Trophoblast cell (in vitro differentiated cells and primary cell): ENCODE results near the gene PIGV. TPM values are rescaled to one million over a fixed set of nuclear protein-coding genes. Genes with fewer than 3 reads are reported as not detected.

Source experiments
- DNase-seq, 2 donors: peaks; one replicate each; pipeline ENCODE4 v3.0.0-alpha.2; 2016
- H2AFZ ChIP-seq: 2 replicates; pipeline ENCODE4 v1.6.1; 2013; ENCODE audit warnings: low read length, moderate library complexity, mild to moderate bottlenecking; ENCODE audit not compliant: insufficient read depth, poor library complexity
- H2AK5ac ChIP-seq: 2 replicates; pipeline ENCODE4 v1.6.1; 2013; ENCODE audit warnings: mild to moderate bottlenecking, low read length
- H2BK120ac ChIP-seq: 2 replicates; pipeline ENCODE4 v1.6.1; 2013; ENCODE audit warnings: low read length, mild to moderate bottlenecking, moderate library complexity; ENCODE audit not compliant: insufficient read depth, poor library complexity
- H2BK12ac ChIP-seq: 2 replicates; pipeline ENCODE4 v1.6.1; 2013; ENCODE audit warnings: mild to moderate bottlenecking, low read length, moderate library complexity
- H2BK5ac ChIP-seq: 2 replicates; pipeline ENCODE4 v1.6.1; 2013; ENCODE audit warnings: low read length, low read depth, moderate library complexity, mild to moderate bottlenecking; ENCODE audit not compliant: poor library complexity
- H3K14ac ChIP-seq: 2 replicates; pipeline ENCODE4 v1.6.1; 2013; ENCODE audit warnings: mild to moderate bottlenecking, low read length
- H3K18ac ChIP-seq: 2 replicates; pipeline ENCODE4 v1.6.1; 2013; ENCODE audit warnings: mild to moderate bottlenecking, low read length
- H3K23ac ChIP-seq: 2 replicates; pipeline ENCODE4 v1.6.1; 2013; ENCODE audit warnings: low read length
- H3K27ac ChIP-seq: 2 replicates; pipeline ENCODE4 v1.5.1; 2013; ENCODE audit warnings: low read depth, mild to moderate bottlenecking, inconsistent platforms, low read length, moderate library complexity
- H3K27me3 ChIP-seq: 2 replicates; pipeline ENCODE4 v1.6.1; 2013; ENCODE audit warnings: inconsistent platforms, mild to moderate bottlenecking, low read length, moderate library complexity; ENCODE audit not compliant: insufficient read depth
- H3K36me3 ChIP-seq, 2 experiments: 1 replicate in 1 of 2; 2 replicates in 1 of 2; pipeline ENCODE4 v1.6.1; 2013; ENCODE audit warnings: low read length in 2 of 2, mild to moderate bottlenecking in 2 of 2, moderate library complexity in 1 of 2; ENCODE audit not compliant: insufficient read depth in 2 of 2, control insufficient read depth in 1 of 2
- H3K4ac ChIP-seq: 2 replicates; pipeline ENCODE4 v1.6.1; 2013; ENCODE audit warnings: low read depth, mild to moderate bottlenecking, low read length, moderate library complexity
- H3K4me1 ChIP-seq, 2 experiments: 1 replicate in 1 of 2; 2 replicates in 1 of 2; pipeline ENCODE4 v1.6.1; 2013; ENCODE audit warnings: low read length in 2 of 2, mild to moderate bottlenecking in 2 of 2, moderate library complexity in 1 of 2; ENCODE audit not compliant: insufficient read depth in 2 of 2, control insufficient read depth in 1 of 2
- H3K4me2 ChIP-seq: 2 replicates; pipeline ENCODE4 v1.6.1; 2013; ENCODE audit warnings: inconsistent platforms, mild to moderate bottlenecking, low read length, moderate library complexity
- H3K4me3 ChIP-seq: 2 replicates; pipeline ENCODE4 v1.5.1; 2013; ENCODE audit warnings: mild to moderate bottlenecking, low read depth, low read length, inconsistent platforms
- H3K79me1 ChIP-seq: one replicate; pipeline ENCODE4 v1.6.1; 2013; ENCODE audit warnings: low read length
- H3K79me2 ChIP-seq: 2 replicates; pipeline ENCODE4 v1.6.1; 2013; ENCODE audit warnings: low read length, mild to moderate bottlenecking; ENCODE audit not compliant: control insufficient read depth, insufficient read depth, poor library complexity
- H3K9ac ChIP-seq: 2 replicates; pipeline ENCODE4 v1.6.1; 2013; ENCODE audit warnings: mild to moderate bottlenecking, low read length
- H3K9me3 ChIP-seq: 2 replicates; pipeline ENCODE4 v1.6.1; 2013; ENCODE audit warnings: low read depth, mild to moderate bottlenecking, control low read depth, inconsistent platforms, low read length; ENCODE audit not compliant: insufficient read depth
- H4K12ac ChIP-seq: 2 replicates; pipeline ENCODE4 v1.6.1; 2013; ENCODE audit warnings: low read depth, mild to moderate bottlenecking, low read length, moderate library complexity
- H4K8ac ChIP-seq: 2 replicates; pipeline ENCODE4 v1.6.1; 2013; ENCODE audit warnings: low read depth, mild to moderate bottlenecking, low read length, moderate library complexity
- H4K91ac ChIP-seq: one replicate; pipeline ENCODE4 v1.6.1; 2013; ENCODE audit warnings: low read depth, mild to moderate bottlenecking, low read length, moderate library complexity
- WGBS: extraction: QIAGEN DNeasy Blood & Tissue Kit; methylation state at CpG from one replicate; pipeline ENCODE4 v1.1.7; 2013; ENCODE audit warnings: missing lambda C conversion rate; ENCODE audit not compliant: insufficient read length, insufficient coverage; ENCODE audit errors: extremely low coverage; 5-methylcytosine and 5-hydroxymethylcytosine counted together
- polyA plus RNA-seq: library from polyadenylated mRNA; stranded (reverse); fragments of 200-250 nt; gene quantifications from 2 replicates; pipeline ENCODE4 v1.2.3, GENCODE V29; 2013

The PIGV gene
- 6.1 and 6.5 TPM in 2 replicates for polyA plus RNA-seq

- Histone ChIP-seq H3K4ac (peak within 1 kb of the TSS; percentile 71), H2BK12ac (peak within 1 kb of the TSS; percentile 68), H3K79me1 (peaks cover 23% of the 10 kb centered on the region), H2AFZ (peak within 1 kb of the TSS; percentile 70), H3K4me3 (peak within 1 kb of the TSS; percentile 74), H3K79me2 (peaks cover 9% of the 10 kb centered on the region), H3K4me1 (peaks cover 26 to 34% of the 10 kb centered on the region in 2 experiments), H2AK5ac (peak within 1 kb of the TSS; percentile 96), H3K9me3 (no peaks in the 10 kb centered on the region), H4K91ac (peak within 1 kb of the TSS; percentile 95), H3K27me3 (no peaks in the 10 kb centered on the region), H3K9ac (peak within 1 kb of the TSS; percentile 90), H4K12ac (peak within 1 kb of the TSS; percentile 97), H3K18ac (peak within 1 kb of the TSS; percentile 91), H4K8ac (peak within 1 kb of the TSS; percentile 95), H3K14ac (peak within 1 kb of the TSS; percentile 94), H3K36me3 (peaks cover 0 to 3% of the 10 kb centered on the region in 2 experiments), H2BK5ac (peak within 1 kb of the TSS; percentile 94), H3K23ac (no peak within 1 kb of the TSS), H2BK120ac (peak within 1 kb of the TSS; percentile 91), H3K27ac (peak within 1 kb of the TSS; percentile 99), H3K4me2 (peak within 1 kb of the TSS; percentile 93)
- WGBS, result no CpG with 5 or more reads among the region's 63 CpGs
- peak; percentile 74 to 90 for DNase-seq
Observed at GRCh38 chr1:26787706-26788514, at the start of gene PIGV. Gene PIGV (plus strand): TSS chr1:26787950. CDS start chr1:26790816, 2,866 bp downstream.

GRCh38 chr1:26739329-26739914 lies 48.3 kb upstream of the PIGV start:
- peaks cover 2 to 5% of the 10 kb centered on the region in 2 experiments for H3K4me1 ChIP-seq
- peak overlapping the region; percentile 44 for H3K4ac ChIP-seq
- no peak overlapping the region for H3K9ac ChIP-seq
- no CpG with 5 or more reads among the region's 4 CpGs for WGBS
- no peaks in the 10 kb centered on the region for H3K9me3 ChIP-seq
- H3K27me3 ChIP-seq, result no peaks in the 10 kb centered on the region
- no peak for DNase-seq
- no peak overlapping the region for H3K14ac ChIP-seq
- no peak overlapping the region for H4K8ac ChIP-seq
- no peak overlapping the region for H2BK120ac ChIP-seq
- no peak overlapping the region for H2AK5ac ChIP-seq
- H3K18ac ChIP-seq, result no peak overlapping the region
- peaks cover 19 to 48% of the 10 kb centered on the region in 2 experiments for H3K36me3 ChIP-seq
- no peaks in the 10 kb centered on the region for H3K79me2 ChIP-seq
- H2BK12ac ChIP-seq, result no peak overlapping the region
- H4K91ac ChIP-seq, result no peak overlapping the region
- H2AFZ ChIP-seq, result no peak overlapping the region
- no peaks in the 10 kb centered on the region for H3K79me1 ChIP-seq
- H4K12ac ChIP-seq, result no peak overlapping the region
- H3K4me2 ChIP-seq, result no peak overlapping the region
- no peak overlapping the region for H3K27ac ChIP-seq
- H3K4me3 ChIP-seq, result no peak overlapping the region
- H2BK5ac ChIP-seq, result no peak overlapping the region
- no peak overlapping the region for H3K23ac ChIP-seq

GRCh38 chr1:26740023-26740634 lies 47.6 kb upstream of the PIGV start:
- H3K79me1 ChIP-seq, result no peaks in the 10 kb centered on the region
- no peaks in the 10 kb centered on the region for H3K27me3 ChIP-seq
- no peak overlapping the region for H4K91ac ChIP-seq
- H3K4ac ChIP-seq, result no peak overlapping the region
- no peak overlapping the region for H2BK5ac ChIP-seq
- no peak overlapping the region for H3K4me3 ChIP-seq
- no peak overlapping the region for H2AFZ ChIP-seq
- H3K9me3 ChIP-seq, result no peaks in the 10 kb centered on the region
- no peak overlapping the region for H2AK5ac ChIP-seq
- H3K9ac ChIP-seq, result no peak overlapping the region
- H4K12ac ChIP-seq, result no peak overlapping the region
- no peak overlapping the region for H4K8ac ChIP-seq
- no peak overlapping the region for H3K18ac ChIP-seq
- no peak overlapping the region for H3K4me2 ChIP-seq
- DNase-seq, result no peak
- no peak overlapping the region for H2BK120ac ChIP-seq
- no CpG with 5 or more reads among the region's 3 CpGs for WGBS
- H3K36me3 ChIP-seq, result peaks cover 17 to 45% of the 10 kb centered on the region in 2 experiments
- H3K27ac ChIP-seq, result no peak overlapping the region
- no peak overlapping the region for H3K14ac ChIP-seq
- H3K79me2 ChIP-seq, result no peaks in the 10 kb centered on the region
- H2BK12ac ChIP-seq, result no peak overlapping the region
- no peak overlapping the region for H3K23ac ChIP-seq
- peaks cover 2 to 7% of the 10 kb centered on the region in 2 experiments for H3K4me1 ChIP-seq

- Histone ChIP-seq H3K14ac (no peak overlapping the region), H2BK5ac (no peak overlapping the region), H3K4me3 (no peak overlapping the region), H3K9ac (no peak overlapping the region), H3K4me2 (no peak overlapping the region), H3K4me1 (peaks cover 2 to 7% of the 10 kb centered on the region in 2 experiments), H4K91ac (no peak overlapping the region), H3K23ac (no peak overlapping the region), H3K36me3 (peaks cover 15 to 42% of the 10 kb centered on the region in 2 experiments), H4K8ac (no peak overlapping the region), H2AFZ (no peak overlapping the region), H3K27ac (no peak overlapping the region), H2BK12ac (no peak overlapping the region), H3K79me2 (no peaks in the 10 kb centered on the region), H3K4ac (no peak overlapping the region), H3K18ac (no peak overlapping the region), H3K79me1 (no peaks in the 10 kb centered on the region), H2BK120ac (no peak overlapping the region), H2AK5ac (no peak overlapping the region), H4K12ac (no peak overlapping the region), H3K9me3 (no peaks in the 10 kb centered on the region), H3K27me3 (no peaks in the 10 kb centered on the region)
- DNase-seq, result no peak
- no CpG with 5 or more reads among the region's 5 CpGs for WGBS
Observed at GRCh38 chr1:26740952-26741351, 46.8 kb upstream of the PIGV start.
